Stimulated activated CD4-positive, alpha-beta T cell treated with anti-CD3 and anti-CD28 coated beads, Interleukin-1b, Interleukin-23, amount 100 ng/mL, for 4 hours (primary cell): Measurements from ENCODE around the gene TTBK2.

Experiments
- DNase-seq, 2 donors: peaks; one replicate each; pipeline ENCODE4 v3.0.0-alpha.2; 2020; ENCODE audit warnings: low read depth in 2 of 2

The TTBK2 gene

GRCh38 chr15:42693942-42694341 is 226.6 kb downstream of the TTBK2 start:
- no peak for DNase-seq

- no peak for DNase-seq
These were observed 227.1 kb downstream of the TTBK2 start for GRCh38 chr15:42693496-42693895.

GRCh38 chr15:42692997-42693396 is 227.6 kb downstream of the TTBK2 start:
- DNase-seq: no peak

GRCh38 chr15:42692536-42692935 is 228.0 kb downstream of the TTBK2 start:
- DNase-seq: no peak

GRCh38 chr15:42691770-42692169 is 228.8 kb downstream of the TTBK2 start:
- no peak for DNase-seq

- no peak for DNase-seq
These were observed 229.3 kb downstream of the TTBK2 start for GRCh38 chr15:42691308-42691707.
